ENCODE data around the gene CD80.

The CD80 gene

DNA sequence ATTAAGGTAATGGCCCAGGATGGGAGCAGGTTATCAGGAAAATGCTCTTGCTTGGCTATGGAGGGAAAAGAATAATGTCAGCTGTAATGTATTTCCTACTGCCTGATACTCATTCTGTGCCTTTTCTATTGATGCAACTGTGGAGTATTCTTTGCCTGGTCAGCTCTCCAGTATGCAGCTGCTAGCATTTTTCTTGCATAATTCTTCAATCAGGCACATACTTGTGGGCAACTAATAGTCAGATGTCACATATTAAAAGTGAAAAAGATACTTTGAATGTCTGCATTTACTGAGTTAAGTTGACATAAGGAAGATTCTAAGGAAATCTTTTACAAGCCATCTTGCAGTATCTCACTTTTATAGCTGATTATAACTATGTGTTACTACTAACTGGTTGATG is 29.5 kb downstream of the CD80 start:
- no peak for TF ChIP-seq CTCF (IDR thresholded peaks at IDR 0.05; ENCODE audit: low read depth, low read length)
- DNase-seq (ENCODE audit: extremely low read depth, low read depth), result peak; percentile 43

DNA sequence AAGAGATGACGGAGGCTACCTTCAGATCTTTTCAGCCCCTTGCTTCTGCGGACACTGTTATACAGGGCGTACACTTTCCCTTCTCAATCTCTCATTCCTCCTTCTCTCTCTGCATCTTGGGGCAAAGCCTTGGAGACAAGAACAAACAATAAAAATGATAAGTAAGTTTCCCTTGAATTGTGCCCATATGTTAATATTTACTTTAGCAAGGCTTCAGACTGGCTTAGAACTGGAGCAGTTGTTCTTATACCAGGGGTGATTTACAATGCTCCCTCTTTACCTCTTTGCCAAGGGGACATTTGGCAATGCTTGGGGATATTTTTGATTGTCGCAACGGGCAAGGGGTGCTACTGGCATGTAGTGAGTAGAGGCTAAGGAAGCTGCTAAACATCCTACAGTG is 31.7 kb downstream of the CD80 start:
- TF ChIP-seq CTCF (IDR thresholded peaks at IDR 0.05; ENCODE audit: low read depth, low read length), result no peak
- DNase-seq (ENCODE audit: extremely low read depth, low read depth), result no peak

DNA sequence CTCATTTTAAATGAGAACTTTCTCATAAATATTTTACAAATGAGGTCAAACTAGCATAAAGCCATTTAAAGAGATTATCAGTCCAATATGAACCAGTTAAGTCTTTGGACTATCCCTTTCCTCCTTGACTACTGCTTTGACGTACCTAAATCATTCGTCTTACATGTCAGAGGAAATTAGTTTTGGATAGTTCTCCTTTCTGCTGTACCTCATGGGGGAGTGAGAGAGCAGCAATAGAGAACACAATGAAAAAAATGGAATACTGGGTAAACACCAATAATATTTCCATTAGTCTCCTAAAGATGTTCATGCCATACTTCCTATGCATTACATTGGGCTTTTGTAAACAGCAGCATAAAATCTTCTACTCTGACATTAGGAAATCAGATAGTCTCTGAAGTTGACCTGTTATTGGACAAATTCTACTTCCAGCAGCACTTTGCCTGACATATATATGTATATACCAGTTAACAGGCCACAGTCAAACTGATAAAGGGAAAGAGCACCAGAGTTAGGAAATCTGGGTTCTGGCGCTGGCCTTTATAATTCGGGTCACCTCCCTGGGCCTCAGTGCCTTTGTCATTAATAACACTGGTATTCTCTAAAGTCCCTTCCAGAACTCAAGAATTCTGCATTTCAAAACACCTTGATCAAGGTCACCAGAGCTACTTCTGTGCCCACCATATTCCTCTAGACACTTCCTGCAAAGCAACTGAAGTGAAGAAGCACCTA is 34.3 kb downstream of the CD80 start:
- TF ChIP-seq CTCF (IDR thresholded peaks at IDR 0.05; ENCODE audit: low read depth, low read length), result peak; percentile 37
- no peak for DNase-seq (ENCODE audit: extremely low read depth, low read depth)

DNA sequence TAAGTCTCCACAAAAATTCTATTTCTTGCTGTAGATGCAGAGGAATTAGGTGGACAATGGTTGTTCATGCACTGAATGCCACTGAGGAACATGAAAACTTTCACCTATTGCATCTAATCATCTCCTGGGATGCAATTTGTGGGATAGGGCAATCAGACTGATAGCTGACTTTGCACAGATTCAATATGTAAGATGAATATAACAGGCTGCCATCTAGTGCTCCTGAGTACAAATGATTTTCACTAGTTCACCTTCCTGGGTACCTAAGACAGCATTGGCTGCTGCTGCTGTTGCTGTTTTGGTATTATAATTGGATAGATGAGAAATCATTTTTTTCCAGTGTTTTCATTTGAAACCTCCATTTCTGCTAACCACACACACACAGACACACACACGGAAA is 41.4 kb downstream of the CD80 start:
- TF ChIP-seq CTCF (IDR thresholded peaks at IDR 0.05; ENCODE audit: low read depth, low read length), result no peak
- DNase-seq (ENCODE audit: extremely low read depth, low read depth), result no peak

DNA sequence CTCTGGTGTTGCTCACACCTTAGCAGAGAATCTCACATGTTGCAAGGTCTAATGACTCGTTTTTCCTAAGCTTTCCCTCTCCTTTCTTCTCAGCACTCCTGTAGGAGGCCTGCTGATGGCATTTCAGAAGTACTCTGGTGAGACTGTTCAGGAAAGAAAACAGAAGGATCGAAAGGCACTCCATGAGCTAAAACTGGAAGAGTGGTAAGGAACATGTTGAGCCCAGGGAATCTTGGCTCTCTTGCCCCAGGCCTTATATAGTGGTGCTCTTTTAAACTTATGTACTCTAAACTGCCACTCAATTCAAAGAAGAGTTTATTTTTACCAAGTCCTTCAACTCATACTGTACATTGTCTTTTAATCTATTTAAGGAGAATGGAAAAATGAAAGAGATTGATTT is 42.3 kb downstream of the CD80 start:
- no peak for TF ChIP-seq CTCF (IDR thresholded peaks at IDR 0.05; ENCODE audit: low read depth, low read length)
- DNase-seq (ENCODE audit: extremely low read depth, low read depth), result no peak

GRCh38 chr3:119514637-119515036 is 44.8 kb downstream of the CD80 start:
- DNase-seq (ENCODE audit: extremely low read depth, low read depth), result no peak
- TF ChIP-seq CTCF (IDR thresholded peaks at IDR 0.05; ENCODE audit: low read depth, low read length), result no peak

DNA sequence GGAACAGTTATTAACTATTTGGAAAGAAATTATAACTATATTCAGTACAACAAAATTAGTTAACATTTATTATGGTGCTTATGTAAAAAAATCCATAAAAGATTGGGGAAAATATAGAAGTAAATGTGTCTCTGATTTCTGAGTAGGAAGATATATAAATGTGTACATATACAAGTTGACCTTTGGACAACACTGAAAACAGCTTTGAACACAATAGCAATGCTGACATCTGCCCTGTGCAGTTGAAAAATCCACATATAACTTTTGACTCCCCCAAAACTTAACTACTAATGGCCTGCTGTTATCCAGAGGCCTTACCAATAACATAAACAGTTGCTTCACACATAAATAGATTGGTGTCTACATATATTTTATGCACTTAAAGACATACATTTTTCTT is 48.7 kb downstream of the CD80 start:
- TF ChIP-seq CTCF (IDR thresholded peaks at IDR 0.05; ENCODE audit: low read depth, low read length), result no peak
- DNase-seq (ENCODE audit: extremely low read depth, low read depth), result no peak

All from AG09319 (cell line).